ENCODE data around the gene SLC8B1.

DNA sequence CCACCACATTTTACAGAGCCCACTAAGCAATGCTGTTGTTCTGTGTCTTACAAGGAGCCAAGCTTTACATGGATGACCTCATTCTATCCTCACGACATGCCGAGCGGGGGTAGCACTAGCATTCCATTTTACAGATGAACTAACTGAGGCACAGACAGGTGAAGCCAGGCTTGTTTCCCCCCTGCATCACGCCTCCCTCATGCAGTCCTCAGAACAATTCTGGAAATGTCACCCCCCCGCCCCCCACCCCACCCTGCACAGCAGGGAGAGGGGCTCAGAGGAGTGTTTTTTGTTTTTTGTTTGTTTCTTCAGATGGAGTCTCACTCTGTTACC lies 1.5 kb downstream of the SLC8B1 start:
- TF ChIP-seq, protein P1, sequence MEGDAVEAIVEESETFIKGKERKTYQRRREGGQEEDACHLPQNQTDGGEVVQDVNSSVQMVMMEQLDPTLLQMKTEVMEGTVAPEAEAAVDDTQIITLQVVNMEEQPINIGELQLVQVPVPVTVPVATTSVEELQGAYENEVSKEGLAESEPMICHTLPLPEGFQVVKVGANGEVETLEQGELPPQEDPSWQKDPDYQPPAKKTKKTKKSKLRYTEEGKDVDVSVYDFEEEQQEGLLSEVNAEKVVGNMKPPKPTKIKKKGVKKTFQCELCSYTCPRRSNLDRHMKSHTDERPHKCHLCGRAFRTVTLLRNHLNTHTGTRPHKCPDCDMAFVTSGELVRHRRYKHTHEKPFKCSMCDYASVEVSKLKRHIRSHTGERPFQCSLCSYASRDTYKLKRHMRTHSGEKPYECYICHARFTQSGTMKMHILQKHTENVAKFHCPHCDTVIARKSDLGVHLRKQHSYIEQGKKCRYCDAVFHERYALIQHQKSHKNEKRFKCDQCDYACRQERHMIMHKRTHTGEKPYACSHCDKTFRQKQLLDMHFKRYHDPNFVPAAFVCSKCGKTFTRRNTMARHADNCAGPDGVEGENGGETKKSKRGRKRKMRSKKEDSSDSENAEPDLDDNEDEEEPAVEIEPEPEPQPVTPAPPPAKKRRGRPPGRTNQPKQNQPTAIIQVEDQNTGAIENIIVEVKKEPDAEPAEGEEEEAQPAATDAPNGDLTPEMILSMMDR (IDR thresholded peaks at IDR 0.05; ENCODE audit: low read depth, low read length), result no peak
- no peak for TF ChIP-seq POLR2A (IDR thresholded peaks at IDR 0.05; ENCODE audit: extremely low read depth, insufficient read length)
